GM12878 (cell line): ENCODE measurements around the gene P2RY1. TPM values are rescaled to one million over a fixed set of nuclear protein-coding genes. Genes with fewer than 3 reads are reported as not detected.

ENCODE experiments used
- ATAC-seq: fragments of 200-7000 bp; cut with Tn5 transposase; 3 replicates; pipeline ENCODE4 v1.9.1; 2020; ENCODE audit warnings: mild to moderate bottlenecking, moderate library complexity
- BruUV-seq: library from RNA; stranded (reverse); fragments of 400-500 nt; replicated peaks from 2 replicates; lab custom pipeline; 2021; lab: Mats Ljungman, UMichigan
- CTCF ChIA-PET: fragments of 300-600 bp; sonication (Branson Sonifier 250); formaldehyde crosslinking; extraction: SDS; loops from one replicate; lab custom pipeline; 2021; ENCODE audit warnings: inconsistent platforms; lab: Yijun Ruan, JAX
- POLR2A ChIA-PET: fragments of 350-600 bp; formaldehyde crosslinking; extraction: SDS; loops from one replicate; lab custom pipeline; 2021; ENCODE audit warnings: inconsistent platforms; lab: Charles Lee
- RAD21 ChIA-PET: fragments of 300-600 bp; sonication (Branson Sonifier 250); formaldehyde crosslinking; loops from one replicate; lab custom pipeline; 2023; ENCODE audit warnings: antibody characterized with exemption; ENCODE audit not compliant: unreplicated experiment; lab: Charles Lee
- SMC1A ChIA-PET: fragments of 300-600 bp; sonication (Branson Sonifier 250); formaldehyde crosslinking; loops from one replicate; lab custom pipeline; 2023; ENCODE audit not compliant: unreplicated experiment, uncharacterized antibody; lab: Charles Lee
- DNase-seq: peaks from one replicate; pipeline ENCODE4 v3.0.0-alpha.2; 2011; ENCODE audit warnings: low read depth, low spot score
- FAIRE-seq: peaks from 3 replicates; lab custom pipeline; 2011; peaks lifted over from hg19 to GRCh38; lab: Jason Lieb, UNC
- H2AFZ ChIP-seq: 2 replicates; pipeline ENCODE4 v1.6.0; 2011; ENCODE audit warnings: low read depth, low read length, control low read depth; ENCODE audit not compliant: control insufficient read depth
- H3K27ac ChIP-seq: 2 replicates; pipeline ENCODE4 v1.5.1; 2011; ENCODE audit warnings: control low read depth; ENCODE audit not compliant: control insufficient read depth, insufficient read depth
- H3K27me3 ChIP-seq, 2 experiments: replicated peaks in 1 of 2; 2 replicates each; pipeline versions ENCODE4 v1.6.0 to v1.6.1; 2011; ENCODE audit warnings: low read length in 1 of 2; ENCODE audit not compliant: control insufficient read depth in 2 of 2, insufficient read depth in 2 of 2
- H3K36me3 ChIP-seq, 2 experiments: 2 replicates each; pipeline ENCODE4 v1.5.1; 2011; ENCODE audit warnings: low read length in 1 of 2; ENCODE audit not compliant: control insufficient read depth in 2 of 2, insufficient read depth in 2 of 2
- H3K4me1 ChIP-seq: 2 replicates; pipeline ENCODE4 v1.6.1; 2011; ENCODE audit warnings: mild to moderate bottlenecking, low read length, moderate library complexity, mixed read lengths; ENCODE audit not compliant: control insufficient read depth, insufficient read depth
- H3K4me2 ChIP-seq: 2 replicates; pipeline ENCODE4 v1.6.0; 2011; ENCODE audit warnings: control low read depth; ENCODE audit not compliant: control insufficient read depth, insufficient read depth
- H3K4me3 ChIP-seq: fragments of 200-600 bp; sonication (generic); 2 replicates; pipeline ENCODE4 v1.5.1; 2016
- H3K79me2 ChIP-seq: 2 replicates; pipeline ENCODE4 v1.6.0; 2011; ENCODE audit warnings: low read length; ENCODE audit not compliant: control insufficient read depth, insufficient read depth
- H3K9ac ChIP-seq: 2 replicates; pipeline ENCODE4 v1.8.0; 2011; ENCODE audit warnings: low read length, control low read depth, mixed read lengths; ENCODE audit not compliant: control insufficient read depth, insufficient read depth
- H3K9me3 ChIP-seq: replicated peaks from 3 replicates; pipeline ENCODE4 v1.5.1; 2011; ENCODE audit warnings: mild to moderate bottlenecking, low read length; ENCODE audit not compliant: control insufficient read depth, insufficient read depth
- H4K20me1 ChIP-seq: 2 replicates; pipeline ENCODE4 v1.6.0; 2011; ENCODE audit not compliant: control insufficient read depth, insufficient read depth
- BMI1 ChIP-seq: fragments of 450-650 bp; IDR thresholded peaks from 2 replicates; pipeline ENCODE4 v1.6.1; 2016; ENCODE audit warnings: mild to moderate bottlenecking, moderate library complexity, borderline replicate concordance
- CBX3 ChIP-seq: fragments of 200-600 bp; sonication (generic); IDR thresholded peaks from 2 replicates; pipeline ENCODE4 v1.6.1; 2016; ENCODE audit warnings: low read depth, borderline replicate concordance
- EGR1 ChIP-seq, 2 experiments: IDR thresholded peaks; 1 replicate in 1 of 2; 2 replicates in 1 of 2; pipeline ENCODE4 v1.6.1; 2011 to 2012; ENCODE audit warnings: low read depth in 2 of 2, low read length in 2 of 2, borderline replicate concordance in 1 of 2, mild to moderate bottlenecking in 1 of 2, moderate library complexity in 1 of 2
- HDAC6 ChIP-seq: fragments of 200-600 bp; sonication (generic); IDR thresholded peaks from one replicate; pipeline ENCODE4 v1.8.0; 2017; ENCODE audit warnings: antibody characterized with exemption; ENCODE audit not compliant: unreplicated experiment
- HDGF ChIP-seq: fragments of 450-650 bp; IDR thresholded peaks from 2 replicates; pipeline ENCODE4 v1.6.1; 2016; ENCODE audit warnings: antibody characterized with exemption
- MEF2A ChIP-seq: IDR thresholded peaks from 2 replicates; pipeline ENCODE4 v1.6.1; 2011; ENCODE audit warnings: low read depth, mild to moderate bottlenecking, low read length, moderate library complexity; ENCODE audit not compliant: insufficient read depth
- NFIC ChIP-seq: IDR thresholded peaks from 2 replicates; pipeline ENCODE4 v1.6.1; 2012; ENCODE audit warnings: low read depth, mild to moderate bottlenecking, inconsistent platforms, low read length, moderate library complexity
- POLR2A ChIP-seq: IDR thresholded peaks from 2 replicates; pipeline ENCODE4 v1.6.1; 2011; ENCODE audit warnings: low read depth, mild to moderate bottlenecking, low read length
- SMARCA5 ChIP-seq: fragments of 450-650 bp; IDR thresholded peaks from 2 replicates; pipeline ENCODE4 v1.6.1; 2017; ENCODE audit warnings: mild to moderate bottlenecking
- SRF ChIP-seq, 2 experiments: IDR thresholded peaks; 2 replicates each; pipeline ENCODE4 v1.6.1; 2011; ENCODE audit warnings: low read depth in 2 of 2, low read length in 2 of 2, mild to moderate bottlenecking in 1 of 2, moderate library complexity in 1 of 2
- TBL1XR1 ChIP-seq: IDR thresholded peaks from 2 replicates; pipeline ENCODE4 v1.6.1; 2012; ENCODE audit warnings: low read depth, low read length, improper control_type of control experiment
- TCF7 ChIP-seq: IDR thresholded peaks from 2 replicates; pipeline ENCODE4 v1.6.1; 2014; ENCODE audit warnings: antibody characterized with exemption, borderline replicate concordance
- YY1 ChIP-seq: IDR thresholded peaks from 2 replicates; pipeline ENCODE4 v1.6.1; 2011; ENCODE audit warnings: low read depth, mild to moderate bottlenecking, low read length
- ZBTB11 ChIP-seq: fragments of 450-650 bp; formaldehyde crosslinking; IDR thresholded peaks from 2 replicates; pipeline ENCODE4 v1.5.0; 2022; ENCODE audit warnings: mild to moderate bottlenecking, missing genetic modification characterization
- ZNF24 ChIP-seq: fragments of 450-650 bp; IDR thresholded peaks from 2 replicates; pipeline ENCODE4 v1.6.1; 2017; ENCODE audit warnings: antibody characterized with exemption, mild to moderate bottlenecking
- ZNF622 ChIP-seq: fragments of 450-650 bp; IDR thresholded peaks from 2 replicates; pipeline ENCODE4 v1.6.1; 2017; ENCODE audit warnings: mild to moderate bottlenecking, inconsistent platforms
- WGBS: methylation state at CpG from one replicate; pipeline ENCODE4 v1.1.6; 2016; ENCODE audit warnings: low lambda C conversion rate; ENCODE audit not compliant: insufficient replicate concordance, insufficient coverage; ENCODE audit errors: missing lambda C conversion rate; 5-methylcytosine and 5-hydroxymethylcytosine counted together
- in situ Hi-C: fragments of 300-500 bp; cut with MboI; formaldehyde crosslinking; loops from 9 replicates; pipeline ENCODE4 v1.14.3; 2018; ENCODE audit warnings: mixed read lengths
- intact Hi-C: fragments of 100-400 bp; cut with micrococcal nuclease; formaldehyde crosslinking; loops from one replicate; pipeline ENCODE4 v1.14.2; 2022; ENCODE audit not compliant: unreplicated experiment
- polyA plus RNA-seq, 11 experiments: library from polyadenylated mRNA; depleted of rRNA in 4 of 11; unstranded in 6 of 11; stranded (reverse) in 5 of 11; fragments of >200 nt; fragmentation: Nextera tagmentation in 4 of 11; fragmentation: Illumina TruSeq in 1 of 11; extraction: Ambion mirVana in 4 of 11; extraction: Trizol in 1 of 11; gene quantifications; 1 replicate in 1 of 11; 2 replicates in 10 of 11; pipeline versions ENCODE4 v1.2.1 to v1.2.3, GENCODE V29; 2011 to 2016; ENCODE audit warnings: inconsistent platforms in 2 of 11, missing spikeins in 2 of 11, low read depth in 1 of 11
- total RNA-seq, 4 experiments: library from RNA; depleted of rRNA in 3 of 4; stranded (reverse); fragments of >200 nt in 3 of 4; fragmentation: Illumina TruSeq in 1 of 4; extraction: Trizol in 1 of 4; gene quantifications; 2 replicates each; pipeline versions ENCODE4 v1.2.1 to v1.2.3, GENCODE V29; 2013 to 2021

Gene P2RY1
- total and polyA plus RNA-seq, 10 of the 15 experiments (the other 5 are each of a cell fraction or from before 2014, with no cell fraction given): 0.01 to 3.4 (median 1.9) TPM

- Histone ChIP-seq H3K9me3 (no peaks in the 10 kb centered on the region), H3K4me3 (no peak overlapping the region), H3K27ac (no peak overlapping the region), H3K27me3 (no peaks in the 10 kb centered on the region), H3K9ac (no peak overlapping the region), H3K4me2 (no peak overlapping the region), H3K4me1 (no peaks in the 10 kb centered on the region), H3K36me3 (no peaks in the 10 kb centered on the region), H3K79me2 (no peaks in the 10 kb centered on the region), H2AFZ (no peak overlapping the region), H4K20me1 (no peaks in the 10 kb centered on the region)
- no peak for FAIRE-seq
- 78% methylated on average over 3 of the region's 3 CpGs for WGBS
- in situ Hi-C loops: no loop called here
- no peak for TF ChIP-seq NFIC
- no peak for TF ChIP-seq CBX3
- TF ChIP-seq ZNF622: no peak
- no peak for TF ChIP-seq TCF7
- TF ChIP-seq ZNF24: no peak
- TF ChIP-seq YY1: no peak
- no peak for TF ChIP-seq TBL1XR1
- TF ChIP-seq EGR1 (IDR thresholded peaks at IDR 0.05; ENCODE audit: borderline replicate concordance in 1 of 2, low read depth in 2 of 2, low read length in 2 of 2): no peak
- DNase-seq: no peak
- ATAC-seq: no peak
- intact Hi-C loops: no loop called here
- RAD21 ChIA-PET: no interaction called here
- SMC1A ChIA-PET: no interaction called here
- CTCF ChIA-PET: no interaction called here
- BruUV-seq: no TSS peak
- POLR2A ChIA-PET: no interaction called here
These were observed 7.6 kb upstream of the P2RY1 start for GRCh38 chr3:152827313-152827712.

GRCh38 chr3:152828075-152828840, 6.7 kb upstream of the P2RY1 start:
- Histone ChIP-seq H3K27me3 (no peaks in the 10 kb centered on the region), H4K20me1 (no peaks in the 10 kb centered on the region), H3K79me2 (no peaks in the 10 kb centered on the region), H3K4me3 (no peak overlapping the region), H3K27ac (no peak overlapping the region), H3K4me1 (no peaks in the 10 kb centered on the region), H3K9me3 (no peaks in the 10 kb centered on the region), H3K9ac (no peak overlapping the region), H2AFZ (no peak overlapping the region), H3K36me3 (no peaks in the 10 kb centered on the region), H3K4me2 (no peak overlapping the region)
- BruUV-seq: no TSS peak
- RAD21 ChIA-PET: no interaction called here
- CTCF ChIA-PET: no interaction called here
- FAIRE-seq: no peak
- DNase-seq: no peak
- POLR2A ChIA-PET: no interaction called here
- SMC1A ChIA-PET: no interaction called here
- no peak for ATAC-seq
- WGBS: 25% methylated on average over 4 of the region's 4 CpGs
- in situ Hi-C loops (no loop called here), intact Hi-C loops (no loop called here)
- TF ChIP-seq ZBTB11 (CRISPR knock-in tag) (no peak), HDAC6 (no peak), POLR2A (no peak), HDGF (no peak), MEF2A (no peak), BMI1 (no peak), SMARCA5 (no peak), SRF (IDR thresholded peaks at IDR 0.05; ENCODE audit: low read depth in 2 of 2, low read length in 2 of 2) (no peak)
